DMS153 (cell line): ENCODE measurements around the gene ASB10.

Source experiments
- DNase-seq: peaks from one replicate; lab custom pipeline; 2025; lab: John Stamatoyannopoulos, UW

The ASB10 gene

GRCh38 chr7:151135866-151136843, 50.9 kb downstream of the ASB10 start:
- DNase-seq = no peak

GRCh38 chr7:151135525-151135845, 51.6 kb downstream of the ASB10 start:
- no peak for DNase-seq

DNA sequence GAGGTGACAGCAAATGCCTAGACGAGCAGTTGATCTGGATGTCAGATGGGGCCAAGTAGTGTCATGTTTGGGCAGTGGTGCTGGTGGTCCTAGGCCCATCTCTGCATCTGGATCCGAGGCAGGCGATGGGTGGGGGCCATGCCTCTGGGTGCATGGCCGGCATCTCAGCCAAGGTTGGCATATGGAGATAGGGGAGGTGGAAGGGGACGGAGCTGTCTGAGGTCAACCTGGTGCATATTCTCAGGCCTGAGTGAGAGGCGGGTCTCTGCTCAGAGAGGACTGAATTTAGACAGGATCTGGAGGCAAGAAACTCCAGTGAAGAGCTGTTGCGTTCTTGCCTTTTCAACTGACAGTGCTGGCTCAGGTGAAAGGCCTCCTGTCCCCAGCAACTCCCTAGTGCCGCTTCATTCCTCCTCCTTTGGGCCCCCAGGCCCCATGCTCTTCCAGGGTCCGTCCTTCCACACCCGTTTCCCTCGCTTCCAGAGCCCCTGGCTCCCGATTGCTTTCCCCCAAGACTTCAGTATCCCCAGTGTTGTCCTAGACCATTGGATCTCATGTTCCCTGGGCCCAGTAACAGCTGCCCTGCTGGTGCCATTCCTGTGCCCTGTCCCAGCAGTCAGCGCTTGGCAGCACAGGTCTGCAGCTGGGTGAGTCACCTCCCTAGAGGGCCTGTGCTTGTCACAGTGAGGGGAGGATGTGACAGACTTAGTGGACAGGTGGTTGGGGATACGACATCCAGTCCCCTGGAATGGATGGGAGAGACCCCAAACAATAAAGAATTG, 52.1 kb downstream of the ASB10 start:
- no peak for DNase-seq

DNA sequence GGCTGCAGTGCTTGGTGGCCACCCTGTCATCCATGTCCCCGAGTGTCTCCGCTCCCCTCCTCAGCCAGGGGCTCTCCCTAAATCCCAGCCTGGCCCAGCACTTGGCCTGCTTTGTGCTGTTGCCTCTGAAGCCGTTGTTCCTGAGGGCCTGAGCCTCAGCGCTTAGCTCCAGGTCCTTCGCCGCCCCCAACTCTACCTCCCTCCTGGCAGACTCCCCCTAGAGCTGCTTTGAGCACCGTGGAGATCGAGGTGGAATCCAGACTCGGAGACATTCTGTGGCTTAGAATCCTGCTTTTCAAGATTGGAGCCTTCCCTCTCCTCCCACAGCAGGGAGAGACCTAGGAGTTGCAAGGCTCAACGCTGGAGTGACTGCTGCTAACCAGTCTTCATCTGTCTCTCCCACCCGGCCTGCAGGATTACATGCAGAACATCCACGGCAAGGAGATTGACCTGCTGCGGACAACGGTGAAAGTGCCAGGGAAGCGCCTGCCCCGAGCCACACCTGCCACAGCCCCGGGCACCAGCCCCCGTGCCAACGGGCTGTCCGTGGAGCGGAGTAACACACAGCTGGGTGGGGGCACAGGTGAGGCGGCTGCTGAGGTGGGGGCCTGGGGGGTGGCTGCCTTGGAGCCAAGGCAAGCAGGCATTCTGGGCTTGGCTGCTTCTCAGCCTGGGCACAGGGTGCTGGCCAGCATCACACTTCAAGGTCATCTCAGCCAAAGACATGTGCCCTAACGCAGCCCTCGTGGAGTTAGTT, 52.9 kb downstream of the ASB10 start:
- DNase-seq = no peak

DNA sequence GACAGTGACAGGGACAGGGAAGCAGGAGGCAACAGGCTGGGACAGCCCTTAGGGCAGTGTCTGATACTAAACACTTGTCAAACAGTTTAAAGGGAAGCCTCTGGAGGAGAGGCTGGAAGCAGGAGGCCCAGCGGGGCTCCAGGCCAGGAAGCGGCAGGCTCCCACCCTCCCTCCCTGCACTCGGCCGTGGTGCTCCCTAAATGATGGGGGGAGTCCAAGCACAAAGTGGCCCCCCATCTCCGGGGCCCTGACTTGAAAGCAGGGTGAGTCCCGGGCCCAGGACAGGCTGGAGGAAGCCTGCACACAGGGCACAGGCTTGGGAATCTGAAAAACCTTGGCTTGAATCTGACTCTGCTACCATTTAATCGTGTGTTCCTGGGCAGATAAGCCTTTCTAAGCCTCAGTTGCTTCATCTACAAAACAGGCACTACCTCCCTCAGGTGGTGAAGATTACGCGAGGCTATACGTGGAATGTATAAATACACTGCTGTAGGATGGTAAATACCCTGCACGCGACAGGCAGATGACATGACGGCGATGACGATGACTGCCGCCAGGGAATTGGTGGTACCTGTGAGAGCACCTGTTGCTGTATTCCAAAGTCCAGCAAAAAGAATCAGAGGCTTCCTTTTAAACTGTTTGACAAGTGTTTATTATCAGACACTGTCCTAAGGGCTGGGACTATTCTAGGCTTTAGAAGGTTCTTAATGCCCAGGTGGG, 53.6 kb downstream of the ASB10 start:
- no peak for DNase-seq

DNA sequence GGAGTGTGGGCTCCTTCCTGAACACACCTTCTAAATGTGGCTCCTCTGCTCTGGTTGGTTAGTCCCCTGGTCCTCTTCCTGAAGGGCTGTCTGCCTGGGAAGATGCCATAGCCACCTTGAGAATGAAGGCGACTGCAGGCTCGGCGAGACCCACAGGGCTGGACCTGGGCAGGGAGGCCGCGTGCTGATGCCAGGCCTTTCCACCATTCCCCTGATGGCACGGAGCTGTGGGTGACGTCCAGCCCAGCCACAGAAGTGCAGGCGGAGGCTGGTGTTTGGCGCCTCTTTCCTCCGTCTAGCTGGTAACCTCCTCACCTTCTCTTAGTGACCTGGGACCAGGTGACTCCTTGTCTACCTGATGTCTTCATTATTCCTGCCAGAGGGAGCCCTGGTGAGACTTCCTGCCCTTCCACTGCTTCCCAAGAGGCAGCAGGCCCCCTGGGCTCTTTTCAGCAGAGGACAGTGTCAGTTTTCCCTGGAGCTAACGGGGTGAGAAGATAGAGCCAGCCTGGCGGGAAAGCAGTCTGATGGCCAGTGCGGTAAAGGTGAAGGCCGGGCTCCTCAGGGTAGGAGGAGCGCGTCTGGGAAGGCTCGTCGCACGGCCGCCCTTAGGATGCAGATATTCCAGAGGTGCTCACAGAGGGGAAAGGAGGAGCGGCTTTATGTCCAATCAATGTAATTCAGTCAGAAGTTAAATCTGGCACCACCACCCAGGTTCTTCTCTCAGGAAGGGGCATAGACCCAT, 54.4 kb downstream of the ASB10 start:
- no peak for DNase-seq

DNA sequence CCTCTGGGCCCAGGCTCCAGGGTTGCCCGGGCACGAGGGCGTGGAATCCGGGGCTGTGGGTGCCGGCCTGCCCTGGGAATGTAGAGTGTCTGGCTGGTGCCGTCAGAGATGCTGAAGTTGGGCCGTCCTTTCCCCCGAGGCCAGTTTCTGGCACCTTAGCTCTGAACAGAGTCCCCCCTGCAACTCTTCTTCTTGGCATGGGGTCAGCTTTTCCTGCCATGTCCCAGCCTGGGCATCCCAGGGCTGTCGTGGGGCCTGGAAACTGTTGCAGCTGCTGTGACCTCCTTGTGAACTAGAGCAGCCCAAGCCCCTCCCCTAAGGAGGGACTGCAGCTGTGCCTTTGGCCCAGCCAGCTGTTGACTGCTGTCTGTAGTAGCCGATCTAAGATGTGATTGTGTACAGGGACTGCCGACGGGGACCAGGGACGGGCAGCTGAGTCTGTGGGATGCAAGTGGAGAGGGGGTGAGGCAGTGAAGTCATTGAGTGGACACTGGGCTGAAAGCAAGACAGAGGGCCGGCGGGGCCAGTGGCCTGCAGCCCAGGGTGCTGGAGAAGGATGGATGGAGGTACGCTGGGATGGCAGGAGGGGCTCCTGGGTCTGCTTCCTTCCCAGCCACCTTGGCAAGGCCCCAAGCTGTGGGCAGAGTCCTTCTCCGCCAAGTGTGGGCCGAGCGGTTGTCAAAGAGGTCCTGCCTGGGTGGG, 55.3 kb downstream of the ASB10 start:
- no peak for DNase-seq

DNA sequence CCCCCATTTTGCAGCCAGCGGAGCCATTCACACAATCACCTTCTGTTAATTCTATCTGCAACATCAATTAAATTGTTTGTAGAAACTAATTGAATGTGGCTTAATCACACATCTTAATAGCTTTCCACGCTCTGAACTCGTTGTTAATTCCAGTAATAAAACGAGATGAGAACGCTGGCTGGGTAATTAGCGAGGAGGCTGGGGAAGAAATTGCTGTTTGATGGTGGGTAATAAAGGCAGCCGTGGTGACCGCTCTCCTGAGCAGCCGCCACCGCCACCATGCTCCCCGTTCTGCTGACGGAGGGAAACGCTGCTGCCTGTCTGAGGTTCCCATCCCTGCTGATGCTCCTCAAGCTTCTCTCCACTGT, 55.8 kb downstream of the ASB10 start:
- DNase-seq = no peak

DNA sequence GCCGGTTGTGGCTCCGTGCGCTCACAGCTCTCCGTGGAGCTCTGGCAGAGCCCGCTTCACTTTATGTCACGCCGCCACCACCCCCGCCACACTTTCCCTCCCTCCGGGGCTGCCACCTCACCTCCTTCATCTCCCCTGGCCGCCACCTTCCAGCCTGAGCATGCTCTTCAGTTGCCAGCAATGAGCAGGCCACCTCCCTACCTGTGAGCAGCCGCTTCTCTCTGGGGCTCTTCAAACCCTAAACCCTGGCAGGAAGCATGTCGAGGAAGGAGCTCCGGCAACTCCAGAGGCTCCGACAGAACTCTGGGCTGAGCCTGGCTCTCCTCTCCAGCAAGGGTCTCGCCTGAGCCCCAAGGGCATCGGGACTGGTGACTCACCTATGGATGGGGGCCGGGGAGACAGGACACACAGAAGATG, 56.3 kb downstream of the ASB10 start:
- DNase-seq = no peak

- no peak for DNase-seq
Observed at GRCh38 chr7:151129960-151130591, 57.0 kb downstream of the ASB10 start.

DNA sequence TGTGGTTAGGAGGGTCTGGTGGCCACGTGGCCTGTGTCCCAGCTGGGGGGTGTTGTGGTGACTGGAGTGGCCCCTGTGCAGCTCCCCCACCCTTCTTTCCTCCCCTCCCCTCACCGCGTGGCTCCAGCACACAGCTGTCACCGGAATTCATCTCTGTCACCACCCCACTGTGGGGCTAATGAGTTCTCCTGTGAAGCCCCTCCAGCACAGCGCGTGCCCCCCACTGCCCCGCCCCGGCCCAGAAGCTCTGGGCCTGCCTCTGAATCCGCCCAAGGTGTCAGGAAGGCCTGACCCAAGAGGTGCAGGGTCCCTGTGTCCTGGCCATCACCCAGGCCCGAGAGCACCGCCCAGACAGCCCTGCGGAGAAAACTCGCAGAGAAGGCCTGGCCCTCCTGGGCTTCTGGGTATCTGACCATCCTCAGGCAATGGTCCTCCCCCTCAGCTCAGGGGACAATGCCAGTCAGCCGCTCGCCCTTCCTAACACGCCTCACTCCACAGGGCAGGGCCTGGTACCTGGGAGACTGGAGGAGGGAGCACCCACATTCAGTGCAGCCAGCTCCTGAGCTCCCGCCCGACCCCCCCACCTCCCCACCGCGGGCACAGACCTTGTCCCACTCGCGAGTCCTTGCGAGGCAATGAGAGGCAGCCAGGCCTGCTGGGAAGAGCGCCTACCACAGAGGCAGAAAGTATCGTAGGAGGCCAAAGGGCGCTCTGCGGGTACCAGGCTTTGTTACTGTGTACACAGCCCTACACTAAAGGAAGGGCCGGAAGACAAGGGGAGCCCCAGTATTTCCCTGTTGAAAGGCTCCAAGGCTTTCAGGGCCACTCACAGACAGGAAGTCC, 57.7 kb downstream of the ASB10 start:
- no peak for DNase-seq

DNA sequence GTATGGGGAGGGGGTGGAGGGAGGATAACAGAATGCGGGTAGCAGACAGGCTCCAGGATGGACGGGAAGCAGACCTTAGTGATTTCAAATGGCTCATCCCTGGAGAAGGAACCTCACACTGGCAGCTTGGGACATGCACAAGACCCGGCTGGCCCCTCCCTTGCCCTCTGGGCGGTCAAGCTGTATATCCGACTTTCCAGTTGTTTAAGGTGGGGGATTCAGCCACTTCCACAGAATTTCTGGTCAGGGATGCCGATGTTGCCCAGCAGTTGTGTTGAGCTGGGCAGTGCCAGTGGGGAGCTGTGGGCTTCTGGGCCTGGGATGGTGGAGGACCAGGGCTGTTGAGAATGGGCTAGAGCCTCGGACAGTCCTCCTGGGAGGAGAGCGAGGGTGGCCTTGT, 58.3 kb downstream of the ASB10 start:
- DNase-seq = no peak

GRCh38 chr7:151128144-151128543, 58.9 kb downstream of the ASB10 start:
- DNase-seq = no peak

- no peak for DNase-seq
Observed at GRCh38 chr7:151126491-151127137, 60.4 kb downstream of the ASB10 start.

- DNase-seq = no peak
Observed at GRCh38 chr7:151125846-151126481, 61.1 kb downstream of the ASB10 start.
